Pons (tissue), 1 donor: ENCODE measurements around the gene MTTP.

Source experiments
- DNase-seq: peaks from one replicate; pipeline ENCODE4 v3.0.0-alpha.2; 2016; ENCODE audit warnings: low spot score

The MTTP gene

DNA sequence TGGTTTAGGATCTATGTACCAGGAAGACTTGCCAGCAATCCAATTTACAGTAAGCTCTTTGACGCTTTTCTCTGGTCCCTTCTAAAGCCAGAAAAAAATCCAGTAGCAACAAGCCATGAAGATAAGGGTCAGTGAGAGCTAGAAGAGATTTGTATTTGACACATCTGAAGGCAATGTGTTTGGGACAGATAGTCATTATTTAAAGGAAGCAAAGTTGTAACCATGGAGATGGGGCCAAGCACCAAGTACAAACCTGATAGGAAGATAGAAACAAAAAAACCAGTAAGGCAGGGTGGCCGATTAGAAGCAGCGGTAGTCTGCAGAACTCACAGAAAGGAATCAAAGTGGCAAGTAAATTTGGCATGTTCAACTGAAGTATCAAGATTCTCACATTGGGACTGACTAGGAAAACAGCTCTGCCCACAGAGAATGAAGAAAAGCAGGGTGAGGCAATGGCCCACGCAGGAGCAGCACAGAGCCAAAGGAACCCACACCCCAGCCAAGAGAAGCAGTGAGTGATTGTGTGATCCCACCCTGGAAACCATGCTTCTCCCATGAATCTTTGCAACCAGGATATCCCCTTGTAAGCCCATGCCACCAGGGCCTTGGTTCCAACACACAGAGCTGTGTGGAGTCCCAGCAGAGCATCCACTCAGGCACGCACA is 95.9 kb downstream of the MTTP start:
- no peak for DNase-seq
